HepG2 (cell line): ENCODE data around the gene TLR4. TPM values are rescaled to one million over a fixed set of nuclear protein-coding genes. Genes with fewer than 3 reads are reported as not detected.

Experiments used
- ATAC-seq: fragments of 200-7000 bp; cut with Tn5 transposase; 3 replicates; pipeline ENCODE4 v1.9.1; 2020; ENCODE audit warnings: mild to moderate bottlenecking, moderate library complexity
- BruUV-seq: library from RNA; stranded (reverse); fragments of 400-500 nt; replicated peaks from 2 replicates; lab custom pipeline; 2021; lab: Mats Ljungman, UMichigan
- CTCF ChIA-PET: fragments of 300-600 bp; formaldehyde crosslinking; extraction: SDS; loops from one replicate; lab custom pipeline; 2021; ENCODE audit warnings: low total read pairs, inconsistent platforms, low intra/inter-chr PET ratio; lab: Yijun Ruan, JAX
- POLR2A ChIA-PET: fragments of 350-600 bp; sonication (Branson Sonifier 250); formaldehyde crosslinking; loops from one replicate; lab custom pipeline; 2020; ENCODE audit warnings: antibody characterized with exemption, inconsistent platforms; lab: Yijun Ruan, JAX
- DNase-seq: peaks from one replicate; pipeline ENCODE4 v3.0.0-alpha.2; 2015; ENCODE audit warnings: low spot score
- FAIRE-seq: peaks from 3 replicates; lab custom pipeline; 2011; peaks lifted over from hg19 to GRCh38; lab: Jason Lieb, UNC
- H2AFZ ChIP-seq: one replicate; pipeline ENCODE4 v1.6.1; 2011; ENCODE audit warnings: low read length, inconsistent platforms
- H3K27ac ChIP-seq: fragments of 300-600 bp; 3 replicates; pipeline ENCODE4 v1.8.0; 2011; ENCODE audit warnings: mixed run types, mild to moderate bottlenecking, mixed read lengths, low read length, inconsistent platforms; ENCODE audit not compliant: insufficient read depth; ENCODE audit errors: extremely low read length
- H3K27me3 ChIP-seq, 2 experiments: fragments of 200-600 bp in 1 of 2; 2 replicates in 1 of 2; 3 replicates in 1 of 2; pipeline versions ENCODE4 v1.6.0 to v1.8.0; 2011; ENCODE audit warnings: low read length in 2 of 2, mild to moderate bottlenecking in 2 of 2, moderate library complexity in 2 of 2, inconsistent platforms in 1 of 2; ENCODE audit not compliant: insufficient read depth in 2 of 2, control insufficient read depth in 1 of 2
- H3K36me3 ChIP-seq, 2 experiments: fragments of 200-600 bp in 1 of 2; replicated peaks in 1 of 2; 2 replicates in 1 of 2; 3 replicates in 1 of 2; pipeline versions ENCODE4 v1.5.1 to v1.8.0; 2011; ENCODE audit warnings: low read length in 2 of 2, inconsistent platforms in 1 of 2; ENCODE audit not compliant: insufficient read depth in 2 of 2, control insufficient read depth in 1 of 2
- H3K4me1 ChIP-seq: 2 replicates; pipeline ENCODE4 v1.5.1; 2012; ENCODE audit warnings: low read length, inconsistent platforms; ENCODE audit not compliant: insufficient read depth
- H3K4me2 ChIP-seq: 2 replicates; pipeline ENCODE4 v1.6.0; 2011; ENCODE audit warnings: low read depth, low read length, inconsistent platforms
- H3K4me3 ChIP-seq, 3 experiments: fragments of 200-600 bp in 1 of 3; sonication (generic), shearing (Covaris generic) in 1 of 3; replicated peaks in 1 of 3; 2 replicates each; pipeline ENCODE4 v1.5.1; 2011 to 2016; ENCODE audit warnings: low read length in 3 of 3, inconsistent platforms in 2 of 3, low read depth in 2 of 3, mild to moderate bottlenecking in 2 of 3, control low read depth in 1 of 3, mixed read lengths in 1 of 3; ENCODE audit not compliant: insufficient read depth in 1 of 3
- H3K79me2 ChIP-seq: one replicate; pipeline ENCODE4 v1.6.1; 2011; ENCODE audit warnings: low read length, inconsistent platforms; ENCODE audit not compliant: insufficient read depth
- H3K9ac ChIP-seq: 2 replicates; pipeline ENCODE4 v1.6.0; 2011; ENCODE audit warnings: mild to moderate bottlenecking, low read depth, low read length, inconsistent platforms; ENCODE audit not compliant: insufficient read depth
- H3K9me3 ChIP-seq: 2 replicates; pipeline ENCODE4 v1.5.1; 2012; ENCODE audit warnings: mild to moderate bottlenecking, low read length
- H4K20me1 ChIP-seq: 2 replicates; pipeline ENCODE4 v1.6.0; 2011; ENCODE audit warnings: inconsistent platforms, mild to moderate bottlenecking, low read length, moderate library complexity; ENCODE audit not compliant: insufficient read depth
- AKAP8 ChIP-seq: sonication (generic); formaldehyde crosslinking; IDR thresholded peaks from 2 replicates; pipeline ENCODE4 v1.5.1; 2020; ENCODE audit warnings: mild to moderate bottlenecking, missing genetic modification reagents
- CBX5 ChIP-seq: sonication (generic); formaldehyde crosslinking; IDR thresholded peaks from 2 replicates; pipeline ENCODE4 v1.4.0; 2020; ENCODE audit warnings: missing genetic modification reagents, borderline replicate concordance
- FLYWCH1 ChIP-seq: sonication (generic); formaldehyde crosslinking; IDR thresholded peaks from 2 replicates; pipeline ENCODE4 v1.8.1; 2023; ENCODE audit warnings: mild to moderate bottlenecking, missing genetic modification reagents
- GLI4 ChIP-seq: sonication (generic); formaldehyde crosslinking; IDR thresholded peaks from 2 replicates; pipeline ENCODE4 v1.5.1; 2020; ENCODE audit warnings: missing genetic modification reagents, mild to moderate bottlenecking, moderate library complexity, borderline replicate concordance
- HDAC2 ChIP-seq: sonication (generic); formaldehyde crosslinking; IDR thresholded peaks from 2 replicates; pipeline ENCODE4 v1.4.0; 2020; ENCODE audit warnings: missing genetic modification reagents
- JUN ChIP-seq: sonication (generic); formaldehyde crosslinking; IDR thresholded peaks from 2 replicates; pipeline ENCODE4 v1.4.0; 2020; ENCODE audit warnings: mild to moderate bottlenecking, missing genetic modification reagents
- KMT2B ChIP-seq: IDR thresholded peaks from 2 replicates; pipeline ENCODE4 v1.6.1; 2016; ENCODE audit warnings: missing genetic modification reagents, missing compliant biosample characterization
- MYC ChIP-seq: sonication (generic); formaldehyde crosslinking; IDR thresholded peaks from 2 replicates; pipeline ENCODE4 v1.9.0; 2021; ENCODE audit warnings: missing genetic modification reagents, borderline replicate concordance
- MYNN ChIP-seq: sonication (generic); formaldehyde crosslinking; IDR thresholded peaks from 2 replicates; pipeline ENCODE4 v1.4.0; 2020; ENCODE audit warnings: mild to moderate bottlenecking, low read depth, missing genetic modification reagents
- RBAK ChIP-seq: sonication (generic); formaldehyde crosslinking; IDR thresholded peaks from 2 replicates; pipeline ENCODE4 v1.5.1; 2020; ENCODE audit warnings: mild to moderate bottlenecking, missing genetic modification reagents
- ZMAT3 ChIP-seq: sonication (generic); formaldehyde crosslinking; conservative IDR thresholded peaks from 2 replicates; pipeline ENCODE4 v1.7.0; 2021; ENCODE audit warnings: missing genetic modification reagents
- ZNF3 ChIP-seq: IDR thresholded peaks from 2 replicates; pipeline ENCODE4 v1.7.0; 2017; ENCODE audit warnings: inconsistent platforms
- ZNF33B ChIP-seq: sonication (generic); formaldehyde crosslinking; IDR thresholded peaks from 2 replicates; pipeline ENCODE4 v1.5.1; 2020; ENCODE audit warnings: mild to moderate bottlenecking, missing genetic modification reagents
- ZNF343 ChIP-seq: sonication (generic); formaldehyde crosslinking; IDR thresholded peaks from 2 replicates; pipeline ENCODE4 v1.4.0; 2020; ENCODE audit warnings: mild to moderate bottlenecking, missing genetic modification reagents
- ZNF530 ChIP-seq: sonication (generic); formaldehyde crosslinking; IDR thresholded peaks from 2 replicates; pipeline ENCODE4 v1.5.0; 2020; ENCODE audit warnings: low read depth, mild to moderate bottlenecking, missing genetic modification reagents
- ZNF570 ChIP-seq: sonication (generic); formaldehyde crosslinking; IDR thresholded peaks from 2 replicates; pipeline ENCODE4 v1.4.0; 2020; ENCODE audit warnings: mild to moderate bottlenecking, missing genetic modification reagents, borderline replicate concordance
- ZNF850 ChIP-seq: sonication (generic); formaldehyde crosslinking; conservative IDR thresholded peaks from 2 replicates; pipeline ENCODE4 v1.9.0; 2021; ENCODE audit warnings: mild to moderate bottlenecking, missing genetic modification reagents
- WGBS: methylation state at CpG from one replicate; pipeline ENCODE4 v1.1.6; 2017; ENCODE audit warnings: low lambda C conversion rate; 5-methylcytosine and 5-hydroxymethylcytosine counted together
- in situ Hi-C: cut with HindIII; loops from 2 replicates; pipeline ENCODE4 v1.10.0; 2017; ENCODE audit warnings: low pct_unique_long_range_greater_than_20kb; ENCODE audit not compliant: extremely low pct_ligation_motif_present
- intact Hi-C: fragments of 100-400 bp; cut with micrococcal nuclease; formaldehyde crosslinking; loops from one replicate; pipeline ENCODE4 v1.10.0; 2022; ENCODE audit not compliant: unreplicated experiment
- polyA plus RNA-seq, 8 experiments: library from polyadenylated mRNA; depleted of rRNA in 3 of 8; stranded (reverse) in 7 of 8; unstranded in 1 of 8; fragments of >200 nt; fragmentation: Illumina TruSeq in 4 of 8; extraction: Trizol in 4 of 8; gene quantifications; 2 replicates each; pipeline versions ENCODE4 v1.2.1 to v1.2.3, GENCODE V29; 2011 to 2016; ENCODE audit warnings: low read depth in 4 of 8, missing spikeins in 1 of 8, mixed read lengths in 1 of 8; ENCODE audit not compliant: insufficient read depth in 1 of 8
- total RNA-seq, 5 experiments: library from RNA; depleted of rRNA; stranded (reverse); fragments of >200 nt; fragmentation: Illumina TruSeq; extraction: Trizol; gene quantifications; 2 replicates each; pipeline ENCODE4 v1.2.3, GENCODE V29; 2016; ENCODE audit warnings: low read depth in 1 of 5
- TF ChIP-seq, protein P1 (sequence below): sonication (generic); formaldehyde crosslinking; IDR thresholded peaks from 2 replicates; pipeline ENCODE4 v1.4.0; 2020; ENCODE audit warnings: missing genetic modification reagents, mild to moderate bottlenecking, borderline replicate concordance
- TF ChIP-seq, protein P2 (sequence below): sonication (generic); formaldehyde crosslinking; IDR thresholded peaks from 2 replicates; pipeline ENCODE4 v1.9.0; 2021; ENCODE audit warnings: missing genetic modification reagents, mild to moderate bottlenecking, borderline replicate concordance
- TF ChIP-seq, protein P3 (sequence below): sonication (generic); formaldehyde crosslinking; IDR thresholded peaks from 2 replicates; pipeline ENCODE4 v1.8.0; 2022; ENCODE audit warnings: mild to moderate bottlenecking, missing genetic modification reagents, moderate library complexity

The TLR4 gene
- total and polyA plus RNA-seq, 2 of the 13 experiments (the other 11 are each of a cell fraction or from before 2014, with no cell fraction given): 0.07 to 0.22 TPM

DNA sequence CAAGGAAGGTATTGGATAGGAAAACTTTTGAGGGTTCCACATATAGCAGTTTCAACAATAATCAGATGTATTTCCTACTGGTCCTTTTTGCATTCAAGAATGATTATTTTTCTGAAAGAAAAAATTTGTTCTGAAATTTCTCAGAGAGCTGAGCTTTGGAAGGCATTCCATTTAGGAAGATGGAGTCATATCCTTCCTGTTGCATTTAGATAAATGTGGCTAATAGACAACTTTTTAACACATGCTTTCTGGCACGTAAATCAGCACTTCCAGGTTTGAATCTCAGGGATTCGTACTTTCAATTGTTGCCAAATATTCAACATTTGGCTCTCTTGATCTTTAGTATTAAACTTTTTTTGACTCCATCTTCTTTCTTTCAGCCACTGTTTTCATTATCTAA, 24.8 kb upstream of the TLR4 start:
- no peaks in the 10 kb centered on the region for H3K27me3 ChIP-seq
- no peaks in the 10 kb centered on the region for H3K4me1 ChIP-seq
- H3K4me2 ChIP-seq: no peak overlapping the region
- BruUV-seq: no TSS peak
- intact Hi-C loops: no loop called here
- H3K36me3 ChIP-seq: no peaks in the 10 kb centered on the region
- no peak overlapping the region for H3K4me3 ChIP-seq
- no peak for TF ChIP-seq KMT2B (CRISPR knock-in tag)
- TF ChIP-seq ZNF343: no peak
- TF ChIP-seq ZNF3: no peak
- TF ChIP-seq CBX5: no peak
- TF ChIP-seq MYC (CRISPR knock-in tag): no peak
- TF ChIP-seq, protein P1, sequence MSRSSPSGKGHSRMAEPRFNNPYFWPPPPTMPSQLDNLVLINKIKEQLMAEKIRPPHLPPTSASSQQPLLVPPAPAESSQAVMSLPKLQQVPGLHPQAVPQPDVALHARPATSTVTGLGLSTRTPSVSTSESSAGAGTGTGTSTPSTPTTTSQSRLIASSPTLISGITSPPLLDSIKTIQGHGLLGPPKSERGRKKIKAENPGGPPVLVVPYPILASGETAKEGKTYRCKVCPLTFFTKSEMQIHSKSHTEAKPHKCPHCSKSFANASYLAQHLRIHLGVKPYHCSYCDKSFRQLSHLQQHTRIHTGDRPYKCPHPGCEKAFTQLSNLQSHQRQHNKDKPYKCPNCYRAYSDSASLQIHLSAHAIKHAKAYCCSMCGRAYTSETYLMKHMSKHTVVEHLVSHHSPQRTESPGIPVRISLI (CRISPR knock-in tag): no peak
- TF ChIP-seq MYNN (CRISPR knock-in tag): no peak
- 0% methylated on average over 2 of the region's 2 CpGs for WGBS
- no peak overlapping the region for H3K27ac ChIP-seq
- no peaks in the 10 kb centered on the region for H3K79me2 ChIP-seq
- FAIRE-seq (no peak), DNase-seq (no peak), ATAC-seq (no peak)
- no peak overlapping the region for H2AFZ ChIP-seq
- ChIA-PET CTCF (no interaction called here), POLR2A (no interaction called here)
- in situ Hi-C loops: no loop called here
- no peaks in the 10 kb centered on the region; the same call in 1 of the 2 replicates for H3K9me3 ChIP-seq
- no peak overlapping the region for H3K9ac ChIP-seq
- H4K20me1 ChIP-seq: no peaks in the 10 kb centered on the region

DNA sequence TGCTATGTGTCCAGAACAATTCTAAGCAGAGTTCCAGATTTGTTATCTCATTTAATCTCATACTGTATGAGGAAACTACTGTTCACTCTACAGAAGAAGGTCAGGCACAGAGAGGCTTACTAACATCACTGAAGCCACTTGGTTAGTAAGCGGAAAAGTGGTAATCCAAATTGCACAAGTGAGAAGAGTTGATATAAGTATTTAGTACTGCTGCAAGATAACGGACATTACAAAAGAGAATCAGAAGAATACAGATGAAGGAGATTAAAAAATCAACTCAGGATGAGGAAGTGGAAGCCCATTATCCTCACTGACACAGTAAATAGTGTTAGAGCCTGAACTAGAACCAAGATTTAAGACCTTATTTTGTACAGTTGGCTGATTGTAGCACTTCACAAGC, 22.3 kb upstream of the TLR4 start:
- POLR2A ChIA-PET: no interaction called here
- no peaks in the 10 kb centered on the region for H3K36me3 ChIP-seq

More for the DNA sequence above, 22.3 kb upstream of the TLR4 start:
- H3K27ac ChIP-seq: no peak overlapping the region
- H2AFZ ChIP-seq: no peak overlapping the region
- no peaks in the 10 kb centered on the region for H3K79me2 ChIP-seq
- no TSS peak for BruUV-seq
- H4K20me1 ChIP-seq: no peaks in the 10 kb centered on the region
- in situ Hi-C loops (no loop called here), intact Hi-C loops (no loop called here)
- TF ChIP-seq AKAP8 (CRISPR knock-in tag) (no peak), GLI4 (CRISPR knock-in tag) (no peak), ZNF530 (CRISPR knock-in tag) (no peak), FLYWCH1 (CRISPR knock-in tag) (no peak), HDAC2 (CRISPR knock-in tag) (no peak), ZNF570 (no peak), ZNF850 (no peak), RBAK (CRISPR knock-in tag) (no peak), ZNF33B (CRISPR knock-in tag) (no peak), ZMAT3 (CRISPR knock-in tag) (no peak), JUN (no peak)
- TF ChIP-seq, protein P2, sequence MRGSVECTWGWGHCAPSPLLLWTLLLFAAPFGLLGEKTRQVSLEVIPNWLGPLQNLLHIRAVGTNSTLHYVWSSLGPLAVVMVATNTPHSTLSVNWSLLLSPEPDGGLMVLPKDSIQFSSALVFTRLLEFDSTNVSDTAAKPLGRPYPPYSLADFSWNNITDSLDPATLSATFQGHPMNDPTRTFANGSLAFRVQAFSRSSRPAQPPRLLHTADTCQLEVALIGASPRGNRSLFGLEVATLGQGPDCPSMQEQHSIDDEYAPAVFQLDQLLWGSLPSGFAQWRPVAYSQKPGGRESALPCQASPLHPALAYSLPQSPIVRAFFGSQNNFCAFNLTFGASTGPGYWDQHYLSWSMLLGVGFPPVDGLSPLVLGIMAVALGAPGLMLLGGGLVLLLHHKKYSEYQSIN (CRISPR knock-in tag): no peak
- TF ChIP-seq, protein P3, sequence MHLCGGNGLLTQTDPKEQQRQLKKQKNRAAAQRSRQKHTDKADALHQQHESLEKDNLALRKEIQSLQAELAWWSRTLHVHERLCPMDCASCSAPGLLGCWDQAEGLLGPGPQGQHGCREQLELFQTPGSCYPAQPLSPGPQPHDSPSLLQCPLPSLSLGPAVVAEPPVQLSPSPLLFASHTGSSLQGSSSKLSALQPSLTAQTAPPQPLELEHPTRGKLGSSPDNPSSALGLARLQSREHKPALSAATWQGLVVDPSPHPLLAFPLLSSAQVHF (CRISPR knock-in tag): no peak
- DNase-seq: no peak
- no peak overlapping the region for H3K4me3 ChIP-seq
- H3K27me3 ChIP-seq: no peaks in the 10 kb centered on the region
- H3K4me2 ChIP-seq: no peak overlapping the region
- H3K9me3 ChIP-seq: peaks cover 6% of the 10 kb centered on the region
- FAIRE-seq: no peak
- CTCF ChIA-PET: no interaction called here
- WGBS: 12% methylated on average over 2 of the region's 2 CpGs
- ATAC-seq: no peak
- H3K9ac ChIP-seq: no peak overlapping the region
- H3K4me1 ChIP-seq: no peaks in the 10 kb centered on the region
